WERI-Rb-1 (cell line): ENCODE data around the gene CSNK1D.

Experiments used
- DNase-seq: peaks from one replicate; pipeline ENCODE4 v3.0.0-alpha.2; 2020
- H3K27ac ChIP-seq: fragments of 250-450 bp; sonication (Bioruptor Pico); 2 replicates; pipeline ENCODE4 v1.5.1; 2020; ENCODE audit warnings: mild to moderate bottlenecking, moderate library complexity
- H3K27me3 ChIP-seq: fragments of 250-450 bp; sonication (Bioruptor Pico); 2 replicates; pipeline ENCODE4 v1.5.1; 2021; ENCODE audit warnings: mild to moderate bottlenecking, low read depth, moderate library complexity; ENCODE audit not compliant: insufficient read depth, severe bottlenecking
- H3K36me3 ChIP-seq: fragments of 250-450 bp; sonication (Bioruptor Pico); 2 replicates; pipeline ENCODE4 v1.5.1; 2020; ENCODE audit warnings: mild to moderate bottlenecking, moderate library complexity
- H3K4me3 ChIP-seq: 2 replicates; pipeline ENCODE4 v1.5.1; 2011; ENCODE audit warnings: low read depth, mild to moderate bottlenecking, control low read depth, low read length
- H3K9me3 ChIP-seq: fragments of 250-450 bp; sonication (Bioruptor Pico); 2 replicates; pipeline ENCODE4 v1.5.1; 2021; ENCODE audit warnings: mild to moderate bottlenecking, moderate library complexity; ENCODE audit not compliant: severe bottlenecking
- TF ChIP-seq, protein P1 (sequence below): IDR thresholded peaks from 2 replicates; pipeline ENCODE4 v1.5.1; 2011; ENCODE audit warnings: low read depth, mild to moderate bottlenecking, control low read depth, inconsistent platforms, low read length

Gene CSNK1D

GRCh38 chr17:82291582-82292250, 18.2 kb upstream of the CSNK1D start:
- H3K9me3 ChIP-seq, result peaks cover 7% of the 10 kb centered on the region
- no peak for DNase-seq
- H3K27ac ChIP-seq, result peak overlapping the region; percentile 99
- H3K27me3 ChIP-seq, result no peaks in the 10 kb centered on the region
- no peaks in the 10 kb centered on the region for H3K36me3 ChIP-seq
- TF ChIP-seq, protein P1, sequence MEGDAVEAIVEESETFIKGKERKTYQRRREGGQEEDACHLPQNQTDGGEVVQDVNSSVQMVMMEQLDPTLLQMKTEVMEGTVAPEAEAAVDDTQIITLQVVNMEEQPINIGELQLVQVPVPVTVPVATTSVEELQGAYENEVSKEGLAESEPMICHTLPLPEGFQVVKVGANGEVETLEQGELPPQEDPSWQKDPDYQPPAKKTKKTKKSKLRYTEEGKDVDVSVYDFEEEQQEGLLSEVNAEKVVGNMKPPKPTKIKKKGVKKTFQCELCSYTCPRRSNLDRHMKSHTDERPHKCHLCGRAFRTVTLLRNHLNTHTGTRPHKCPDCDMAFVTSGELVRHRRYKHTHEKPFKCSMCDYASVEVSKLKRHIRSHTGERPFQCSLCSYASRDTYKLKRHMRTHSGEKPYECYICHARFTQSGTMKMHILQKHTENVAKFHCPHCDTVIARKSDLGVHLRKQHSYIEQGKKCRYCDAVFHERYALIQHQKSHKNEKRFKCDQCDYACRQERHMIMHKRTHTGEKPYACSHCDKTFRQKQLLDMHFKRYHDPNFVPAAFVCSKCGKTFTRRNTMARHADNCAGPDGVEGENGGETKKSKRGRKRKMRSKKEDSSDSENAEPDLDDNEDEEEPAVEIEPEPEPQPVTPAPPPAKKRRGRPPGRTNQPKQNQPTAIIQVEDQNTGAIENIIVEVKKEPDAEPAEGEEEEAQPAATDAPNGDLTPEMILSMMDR, result no peak
- H3K4me3 ChIP-seq, result peak overlapping the region; percentile 87

DNA sequence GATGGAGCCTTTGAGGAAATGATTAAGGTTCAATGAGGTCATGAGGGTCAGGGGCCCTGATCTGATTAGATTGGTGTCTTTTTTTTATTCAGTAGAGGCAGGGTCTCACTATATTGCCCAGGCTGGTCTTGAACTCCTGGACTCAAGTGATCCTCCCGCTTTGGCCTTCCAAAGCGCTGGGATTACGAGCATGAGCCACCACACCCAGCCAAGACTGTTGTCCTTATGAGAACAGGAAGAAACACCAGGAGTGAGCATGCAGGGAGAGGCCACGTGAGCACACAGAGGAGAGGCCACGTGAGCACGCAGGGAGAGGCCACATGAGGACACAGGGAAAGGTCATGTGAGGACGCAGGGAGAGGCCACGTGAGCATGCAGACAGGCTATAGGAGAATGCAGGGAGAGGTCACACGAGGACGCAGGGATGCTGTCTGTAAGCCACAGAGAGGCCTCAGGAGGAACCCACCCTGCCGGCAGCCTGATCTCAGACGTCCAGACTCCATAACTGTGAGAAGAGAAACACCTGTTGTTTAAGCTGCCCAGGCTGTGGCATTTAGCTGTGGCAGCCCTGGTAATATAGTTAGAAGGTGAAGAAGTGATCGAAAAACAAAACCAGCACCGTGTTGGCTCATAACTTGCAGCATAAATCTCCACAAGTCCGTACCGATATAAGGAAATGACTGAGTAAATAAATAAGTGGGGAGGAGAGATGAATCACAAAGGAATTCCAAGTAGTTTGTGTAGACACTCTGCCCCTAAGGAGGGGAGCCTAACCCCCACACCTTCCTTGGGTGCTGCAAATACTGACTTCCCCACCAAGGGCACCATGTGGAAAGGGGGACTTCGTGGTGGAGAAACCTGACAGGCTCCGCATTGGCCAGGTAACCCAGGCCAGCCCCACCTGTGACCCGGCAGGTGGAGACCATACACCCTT, 14.6 kb upstream of the CSNK1D start:
- DNase-seq, result peak; percentile 98
- Histone ChIP-seq H3K27ac (no peak overlapping the region), H3K36me3 (no peaks in the 10 kb centered on the region), H3K4me3 (no peak overlapping the region), H3K9me3 (peaks cover 7% of the 10 kb centered on the region), H3K27me3 (no peaks in the 10 kb centered on the region)
- TF ChIP-seq, protein P1, result no peak

DNA sequence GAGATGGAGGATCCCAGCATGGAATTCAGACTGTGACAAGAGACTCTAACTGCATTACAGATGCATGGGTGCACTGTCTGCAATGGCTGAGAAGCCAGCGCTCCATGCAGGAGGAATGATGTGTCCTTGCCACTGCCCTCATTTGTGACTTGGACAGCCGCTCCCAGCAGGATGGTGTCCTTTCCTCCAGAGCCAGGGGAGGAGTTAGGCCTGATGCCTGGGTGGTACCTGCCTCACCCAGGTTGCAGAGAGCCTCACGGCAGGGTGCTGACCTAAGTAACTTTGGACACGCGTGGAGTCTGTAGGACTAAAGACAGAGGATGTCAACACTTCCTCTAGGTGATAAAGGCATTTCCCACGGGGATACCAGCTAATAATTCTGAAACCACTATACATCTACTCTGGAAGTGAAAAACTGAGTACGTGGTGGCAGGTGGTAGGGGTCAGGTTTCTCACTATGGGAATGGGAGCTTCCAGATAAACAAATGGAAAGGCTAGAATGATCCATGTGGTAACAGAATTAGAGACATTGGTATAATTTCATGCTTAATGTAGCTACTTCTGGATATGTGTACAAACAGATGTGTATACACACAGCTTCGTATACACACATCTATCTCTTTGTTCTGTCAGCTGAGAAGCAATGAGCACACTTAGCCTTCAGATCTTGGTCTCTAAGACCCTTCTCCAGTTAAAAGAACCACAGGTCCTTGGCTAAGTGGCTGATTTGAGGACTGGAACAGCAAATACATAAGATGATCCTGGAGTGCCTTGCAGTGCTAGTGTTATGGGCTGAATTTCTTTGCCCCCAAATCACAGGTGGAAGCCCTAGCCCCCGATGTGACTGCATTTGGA, 13.7 kb upstream of the CSNK1D start:
- no peak overlapping the region for H3K27ac ChIP-seq

GRCh38 chr17:82285141-82285540, 11.6 kb upstream of the CSNK1D start:
- Histone ChIP-seq H3K9me3 (peaks cover 9% of the 10 kb centered on the region), H3K4me3 (no peak overlapping the region), H3K36me3 (no peaks in the 10 kb centered on the region), H3K27ac (no peak overlapping the region), H3K27me3 (no peaks in the 10 kb centered on the region)
- no peak for DNase-seq
- TF ChIP-seq, protein P1, result no peak

More for the DNA sequence above, 13.7 kb upstream of the CSNK1D start:
- H3K4me3 ChIP-seq, result no peak overlapping the region
- H3K36me3 ChIP-seq, result no peaks in the 10 kb centered on the region
- TF ChIP-seq, protein P1, result no peak
- DNase-seq, result no peak
- no peaks in the 10 kb centered on the region for H3K27me3 ChIP-seq
- H3K9me3 ChIP-seq, result peaks cover 7% of the 10 kb centered on the region

DNA sequence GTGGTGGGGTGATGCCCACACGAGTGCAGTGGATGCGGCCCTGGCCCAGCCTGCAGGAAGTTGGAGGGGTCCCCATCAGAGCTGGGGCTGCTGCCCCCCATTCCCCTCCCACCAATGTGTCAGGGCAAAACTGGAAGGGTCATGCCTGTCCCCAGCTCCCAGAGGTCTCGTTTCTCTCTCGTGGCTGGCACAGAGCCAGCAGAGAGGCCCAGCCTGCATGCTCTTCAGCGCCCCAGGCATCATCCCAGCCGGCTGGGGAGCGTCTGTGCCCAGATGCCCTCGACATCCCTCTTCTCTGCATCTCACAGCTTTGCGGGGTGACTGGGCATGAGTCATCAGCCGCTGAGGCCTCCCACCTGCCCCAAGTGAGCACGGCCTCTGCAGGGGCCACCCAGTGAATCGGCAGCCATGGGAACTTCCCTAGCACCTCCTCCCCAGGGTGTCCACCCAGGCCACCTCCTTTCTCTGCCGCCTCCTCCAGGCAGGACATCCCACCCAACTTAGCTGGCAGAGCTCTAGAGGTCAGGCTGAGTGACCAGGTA, 9.8 kb upstream of the CSNK1D start:
- Histone ChIP-seq H3K9me3 (peaks cover 9% of the 10 kb centered on the region), H3K27me3 (no peaks in the 10 kb centered on the region), H3K36me3 (peaks cover under 1% of the 10 kb centered on the region), H3K27ac (no peak overlapping the region), H3K4me3 (no peak overlapping the region)
- TF ChIP-seq, protein P1, result no peak
- no peak for DNase-seq
